Endothelial cell of umbilical vein (primary cell): ENCODE measurements around the gene CHKB.
"Not testable (repeated sequence)": the region's sequence is repeated elsewhere in the genome, so short reads cannot be mapped to it uniquely, and the experiment has no call there.

Experiments
- EZH2 ChIP-seq: IDR thresholded peaks from 2 replicates; pipeline ENCODE4 v1.6.1; 2012; ENCODE audit warnings: borderline replicate concordance, low read depth, mild to moderate bottlenecking, moderate library complexity, low read length, inconsistent platforms; ENCODE audit not compliant: severe bottlenecking
- FOS ChIP-seq: IDR thresholded peaks from 2 replicates; pipeline ENCODE4 v1.6.1; 2011; ENCODE audit warnings: mild to moderate bottlenecking, low read length, moderate library complexity, borderline replicate concordance; ENCODE audit not compliant: insufficient read depth
- POLR2A ChIP-seq: IDR thresholded peaks from 2 replicates; pipeline ENCODE4 v1.6.1; 2012; ENCODE audit warnings: low read depth, mild to moderate bottlenecking, control low read depth, low read length
- POLR2AphosphoS5 ChIP-seq: IDR thresholded peaks from 2 replicates; pipeline ENCODE4 v1.6.1; 2012; ENCODE audit warnings: low read depth, mild to moderate bottlenecking, control low read depth, low read length, moderate library complexity; ENCODE audit not compliant: insufficient read depth
- TF ChIP-seq, protein P1 (sequence below), 2 donors: IDR thresholded peaks; 1 replicate in 1 of 2; 2 replicates in 1 of 2; pipeline ENCODE4 v1.5.1; 2011; ENCODE audit warnings: low read length in 2 of 2, mild to moderate bottlenecking in 2 of 2, moderate library complexity in 2 of 2, control low read depth in 1 of 2, inconsistent platforms in 1 of 2, low read depth in 1 of 2; ENCODE audit not compliant: insufficient read depth in 1 of 2; ENCODE audit errors: extremely low read depth in 1 of 2

DNA sequence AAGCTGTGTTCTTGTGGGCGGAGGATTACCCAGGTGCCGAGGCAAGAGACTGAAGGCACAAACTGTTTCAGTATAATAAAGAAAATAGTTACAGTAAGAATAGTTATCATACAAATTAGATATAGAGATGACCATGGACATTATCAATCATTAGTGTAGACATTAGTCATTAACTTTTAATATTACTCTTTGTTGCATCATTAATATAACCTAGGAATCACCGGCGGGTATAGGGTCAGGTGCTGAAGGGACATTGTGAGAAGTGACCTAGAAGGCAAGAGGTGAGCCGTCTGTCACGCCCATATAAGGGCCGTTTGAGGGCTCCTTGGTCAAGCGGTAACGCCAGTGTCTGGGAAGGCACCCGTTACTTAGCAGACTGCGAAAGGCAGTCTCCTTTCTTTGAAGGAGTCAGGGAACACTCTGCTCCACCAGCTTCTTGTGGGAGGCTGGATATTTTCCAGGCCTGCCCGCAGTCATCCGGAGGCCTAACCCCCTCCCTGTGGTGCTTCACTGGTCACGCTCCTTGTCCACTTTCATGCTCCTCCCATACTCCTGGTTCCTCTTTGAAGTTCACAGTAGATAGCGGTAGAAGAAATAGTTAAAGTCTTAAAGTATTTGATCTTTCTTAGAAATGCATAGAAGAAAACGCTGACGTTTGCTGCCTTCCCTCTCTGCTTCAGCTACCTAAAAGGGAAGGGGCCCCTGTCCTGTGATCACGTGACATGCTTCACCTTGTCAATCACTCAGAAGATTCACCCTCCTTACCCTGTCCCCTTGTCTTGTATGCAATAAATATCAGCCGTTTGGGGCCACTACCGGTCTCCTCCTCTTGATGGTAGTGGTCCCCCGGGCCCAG is 48.6 kb downstream of the CHKB start:
- TF ChIP-seq POLR2A, EZH2, FOS, POLR2AphosphoS5: not testable (repeated sequence)
- TF ChIP-seq, protein P1, sequence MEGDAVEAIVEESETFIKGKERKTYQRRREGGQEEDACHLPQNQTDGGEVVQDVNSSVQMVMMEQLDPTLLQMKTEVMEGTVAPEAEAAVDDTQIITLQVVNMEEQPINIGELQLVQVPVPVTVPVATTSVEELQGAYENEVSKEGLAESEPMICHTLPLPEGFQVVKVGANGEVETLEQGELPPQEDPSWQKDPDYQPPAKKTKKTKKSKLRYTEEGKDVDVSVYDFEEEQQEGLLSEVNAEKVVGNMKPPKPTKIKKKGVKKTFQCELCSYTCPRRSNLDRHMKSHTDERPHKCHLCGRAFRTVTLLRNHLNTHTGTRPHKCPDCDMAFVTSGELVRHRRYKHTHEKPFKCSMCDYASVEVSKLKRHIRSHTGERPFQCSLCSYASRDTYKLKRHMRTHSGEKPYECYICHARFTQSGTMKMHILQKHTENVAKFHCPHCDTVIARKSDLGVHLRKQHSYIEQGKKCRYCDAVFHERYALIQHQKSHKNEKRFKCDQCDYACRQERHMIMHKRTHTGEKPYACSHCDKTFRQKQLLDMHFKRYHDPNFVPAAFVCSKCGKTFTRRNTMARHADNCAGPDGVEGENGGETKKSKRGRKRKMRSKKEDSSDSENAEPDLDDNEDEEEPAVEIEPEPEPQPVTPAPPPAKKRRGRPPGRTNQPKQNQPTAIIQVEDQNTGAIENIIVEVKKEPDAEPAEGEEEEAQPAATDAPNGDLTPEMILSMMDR (IDR thresholded peaks at IDR 0.05; ENCODE audit: extremely low read depth in 1 of 2, insufficient read depth in 1 of 2, low read depth in 1 of 2, low read length in 2 of 2): not testable (repeated sequence)
